ENCODE results near the gene PIK3R6. TPM values are rescaled to one million over a fixed set of nuclear protein-coding genes. Genes with fewer than 3 reads are reported as not detected.
"Not testable (repeated sequence)": the region's sequence is repeated elsewhere in the genome, so short reads cannot be mapped to it uniquely, and the experiment has no call there.

Gene PIK3R6
- total and polyA plus RNA-seq, 7 experiments from 2014 or later: 0.06 to 11.3 (median 0.43) TPM

DNA sequence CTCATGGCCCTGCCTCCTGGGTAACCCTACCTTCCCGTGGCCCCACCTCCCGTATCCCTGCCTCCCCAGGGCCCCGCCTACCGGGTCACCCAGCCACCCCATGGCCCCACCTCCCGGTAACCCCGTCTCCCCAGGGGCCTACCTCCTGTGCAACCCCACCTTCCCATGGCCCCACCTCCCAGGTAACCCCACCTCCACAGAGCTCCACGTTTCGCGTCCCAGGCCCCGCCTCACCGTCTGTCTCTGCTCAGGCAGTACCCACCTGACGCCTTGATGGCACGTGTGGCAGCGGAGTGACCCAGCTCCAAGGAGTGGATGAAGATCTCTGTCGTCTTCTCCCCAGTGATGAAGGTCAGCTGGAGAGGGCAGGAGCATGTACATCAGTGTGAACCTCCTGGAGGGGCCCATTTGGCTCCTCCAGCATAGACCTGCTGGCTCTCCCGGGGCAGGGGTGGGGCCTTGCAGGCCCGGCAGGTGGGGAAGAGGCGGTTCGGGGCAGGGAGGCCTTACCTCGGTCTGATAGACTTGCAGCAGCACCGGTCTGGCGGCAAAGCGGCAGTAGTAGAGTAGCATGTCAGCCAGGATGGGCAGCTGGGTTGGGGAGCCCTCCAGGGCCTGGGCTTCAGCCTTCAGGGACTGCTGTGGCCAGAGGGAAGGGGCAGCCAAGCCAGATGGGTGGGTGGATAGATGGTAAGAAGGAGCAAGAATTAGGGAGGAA, 18.7 kb upstream of the PIK3R6 start:
- DNase-seq: peak in 1 of 9 donors; percentile 22
- intact Hi-C loops (cut with micrococcal nuclease): loop anchor here in 1 of 2 donors (1.0 kb wide), 1 partner anchor 13 kb away; no protein-coding TSS in a partner anchor
- no peak overlapping the region for H3K4me3 Mint-ChIP-seq

DNA sequence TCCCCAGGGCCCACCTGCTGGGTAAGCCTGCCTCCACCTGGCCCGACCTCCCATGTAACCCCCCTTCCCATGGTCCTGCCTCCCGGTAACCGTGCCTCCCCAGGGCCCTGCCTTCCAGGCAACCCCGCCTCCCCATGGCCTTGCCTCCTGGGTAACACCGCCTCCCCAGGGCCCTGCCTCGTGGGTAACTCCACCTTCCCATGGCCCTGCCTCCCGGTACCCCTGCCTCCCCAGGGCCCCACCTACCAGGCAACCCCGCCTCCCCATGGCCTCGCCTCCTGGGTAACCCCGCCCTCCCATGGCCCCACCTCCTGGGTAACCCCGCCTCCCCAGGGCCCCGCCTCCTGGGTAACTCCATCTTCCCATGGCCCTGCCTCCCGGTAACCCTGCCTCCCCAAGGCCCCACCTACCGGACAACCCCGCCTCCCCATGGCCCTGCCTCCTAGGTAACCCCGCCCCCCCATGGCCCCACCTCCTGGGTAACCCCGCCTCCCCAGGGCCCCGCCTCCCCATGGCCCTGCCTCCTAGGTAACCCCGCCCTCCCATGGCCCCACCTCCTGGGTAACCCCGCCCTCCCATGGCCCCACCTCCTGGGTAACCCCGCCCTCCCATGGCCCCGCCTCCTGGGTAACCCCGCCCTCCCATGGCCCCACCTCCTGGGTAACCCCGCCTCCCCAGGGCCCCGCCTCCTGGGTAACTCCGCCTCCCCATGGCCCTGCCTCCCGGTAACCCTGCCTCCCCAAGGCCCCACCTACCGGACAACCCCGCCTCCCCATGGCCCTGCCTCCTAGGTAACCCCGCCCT, 17.9 kb upstream of the PIK3R6 start:
- intact Hi-C loops (cut with micrococcal nuclease): loop anchor here in 1 of 2 donors (1.0 kb wide), 1 partner anchor 14 kb away; no protein-coding TSS in a partner anchor

More for the DNA sequence above, 18.7 kb upstream of the PIK3R6 start:
- H3K9me3 ChIP-seq (ENCODE audit: control insufficient read depth in 2 of 3, low read length in 3 of 3): no peaks in the 10 kb centered on the region
- Mint-ChIP-seq H3K4me1 (peaks cover 0 to 14% (median 0%) of the 10 kb centered on the region in 7 donors), H3K36me3 (peaks cover 15 to 54% (median 21%) of the 10 kb centered on the region in 5 donors), H3K9me3 (peaks cover 0 to 5% (median 0%) of the 10 kb centered on the region in 11 donors), H3K27ac (peak overlapping the region in 7 of 9 donors; percentile 8 to 76 (median 59)), H3K27me3 (no peaks in the 10 kb centered on the region)
- peaks cover 47 to 89% (median 57%) of the 10 kb centered on the region in 3 experiments for H3K36me3 ChIP-seq (ENCODE audit: control insufficient read depth in 2 of 3, insufficient read depth in 3 of 3, low read length in 3 of 3)
- CTCF ChIA-PET: no interaction called here
- ATAC-seq: no peak
- H3K27ac ChIP-seq (ENCODE audit: low read depth, low read length): peak overlapping the region; percentile 65
- H3K4me1 ChIP-seq (ENCODE audit: control insufficient read depth in 2 of 2, insufficient read depth in 2 of 2, low read length in 2 of 2): no peaks in the 10 kb centered on the region
- H3K4me3 ChIP-seq (ENCODE audit: low read length): no peak overlapping the region
- no peaks in the 10 kb centered on the region for H3K27me3 ChIP-seq (ENCODE audit: control insufficient read depth in 2 of 2, insufficient read depth in 2 of 2, low read length in 2 of 2)
- POLR2A ChIA-PET: interaction anchor here (0.8 kb wide), 1 partner anchor 10 kb away, joined by 3 read pairs; no protein-coding TSS in a partner anchor

DNA sequence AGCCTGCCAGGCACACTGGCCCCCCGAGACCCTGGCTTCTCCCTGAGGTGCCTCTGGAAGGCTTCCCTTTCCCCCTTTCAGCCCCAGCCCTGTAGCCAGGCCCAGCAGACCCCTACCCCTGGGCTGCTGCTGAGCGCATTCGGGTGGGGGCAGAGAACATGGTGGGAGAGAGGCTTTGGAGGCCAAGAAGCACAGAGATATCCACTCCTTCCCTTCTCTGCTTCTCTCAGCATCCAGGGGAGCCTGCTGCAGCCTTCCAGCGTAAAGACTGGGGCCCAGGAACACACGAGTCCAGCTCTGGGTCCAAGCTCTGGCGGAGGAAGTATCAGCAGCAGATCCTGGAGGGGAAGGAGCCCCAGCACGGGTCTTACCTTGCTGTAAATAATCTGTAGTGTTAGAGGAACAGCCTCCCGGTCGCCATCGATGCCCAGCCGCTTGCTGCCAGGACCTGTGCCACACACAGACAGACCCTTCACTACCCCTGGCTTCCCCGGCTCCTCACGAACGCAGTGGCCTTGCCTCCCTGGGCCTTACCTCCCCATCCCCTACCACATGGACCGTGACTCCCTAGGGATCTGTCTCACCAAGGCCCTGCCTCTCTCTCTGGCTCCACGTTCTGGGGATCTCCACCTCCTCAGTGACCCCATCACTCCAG, 17.0 kb upstream of the PIK3R6 start:
- Mint-ChIP-seq H3K36me3 (peaks cover 15 to 65% (median 24%) of the 10 kb centered on the region in 5 donors), H3K9me3 (peaks cover 0 to 5% (median 0%) of the 10 kb centered on the region in 11 donors), H3K4me1 (peaks cover 0 to 19% (median 0%) of the 10 kb centered on the region in 7 donors), H3K27me3 (no peaks in the 10 kb centered on the region), H3K4me3 (no peak overlapping the region), H3K27ac (peak overlapping the region in 5 of 9 donors; percentile 8 to 84 (median 65))
- no peak for ATAC-seq
- H3K36me3 ChIP-seq (ENCODE audit: control insufficient read depth in 2 of 3, insufficient read depth in 3 of 3, low read length in 3 of 3): peaks cover 46 to 91% (median 52%) of the 10 kb centered on the region in 3 experiments
- H3K4me3 ChIP-seq (ENCODE audit: low read length): no peak overlapping the region
- ChIA-PET CTCF (no interaction called here), POLR2A (no interaction called here)
- H3K4me1 ChIP-seq (ENCODE audit: control insufficient read depth in 2 of 2, insufficient read depth in 2 of 2, low read length in 2 of 2): no peaks in the 10 kb centered on the region
- peak overlapping the region; percentile 65 for H3K27ac ChIP-seq (ENCODE audit: low read depth, low read length)
- DNase-seq: no peak
- H3K27me3 ChIP-seq (ENCODE audit: control insufficient read depth in 2 of 2, insufficient read depth in 2 of 2, low read length in 2 of 2): no peaks in the 10 kb centered on the region
- no peaks in the 10 kb centered on the region for H3K9me3 ChIP-seq (ENCODE audit: control insufficient read depth in 2 of 3, low read length in 3 of 3)
- intact Hi-C loops (cut with micrococcal nuclease): no loop called here

More for the DNA sequence above, 17.9 kb upstream of the PIK3R6 start:
- H3K4me3 ChIP-seq (ENCODE audit: low read length); CTCF ChIA-PET; H3K9me3 Mint-ChIP-seq; H3K4me1 ChIP-seq (ENCODE audit: control insufficient read depth in 2 of 2, insufficient read depth in 2 of 2, low read length in 2 of 2); H3K9me3 ChIP-seq (ENCODE audit: control insufficient read depth in 2 of 3, low read length in 3 of 3); H3K27me3 ChIP-seq (ENCODE audit: control insufficient read depth in 2 of 2, insufficient read depth in 2 of 2, low read length in 2 of 2); H3K27me3 Mint-ChIP-seq: not testable (repeated sequence)
- H3K4me3 Mint-ChIP-seq: peak overlapping the region in 1 of 10 donors; percentile 34
- peak overlapping the region in 3 of 9 donors; percentile 14 to 76 (median 63) for H3K27ac Mint-ChIP-seq
- DNase-seq: peak in 6 of 9 donors; percentile 18 to 82 (median 36)
- H3K36me3 ChIP-seq (ENCODE audit: control insufficient read depth in 2 of 3, insufficient read depth in 3 of 3, low read length in 3 of 3): peaks cover 49 to 91% (median 55%) of the 10 kb centered on the region in 3 experiments
- POLR2A ChIA-PET: interaction anchor here (0.8 kb wide), 1 partner anchor 11 kb away, joined by 3 read pairs; no protein-coding TSS in a partner anchor
- H3K4me1 Mint-ChIP-seq: peaks cover 0 to 18% (median 0%) of the 10 kb centered on the region in 7 donors
- H3K27ac ChIP-seq (ENCODE audit: low read depth, low read length): peak overlapping the region; percentile 65
- peak; percentile 79 for ATAC-seq
- H3K36me3 Mint-ChIP-seq: peaks cover 15 to 59% (median 23%) of the 10 kb centered on the region in 5 donors

DNA sequence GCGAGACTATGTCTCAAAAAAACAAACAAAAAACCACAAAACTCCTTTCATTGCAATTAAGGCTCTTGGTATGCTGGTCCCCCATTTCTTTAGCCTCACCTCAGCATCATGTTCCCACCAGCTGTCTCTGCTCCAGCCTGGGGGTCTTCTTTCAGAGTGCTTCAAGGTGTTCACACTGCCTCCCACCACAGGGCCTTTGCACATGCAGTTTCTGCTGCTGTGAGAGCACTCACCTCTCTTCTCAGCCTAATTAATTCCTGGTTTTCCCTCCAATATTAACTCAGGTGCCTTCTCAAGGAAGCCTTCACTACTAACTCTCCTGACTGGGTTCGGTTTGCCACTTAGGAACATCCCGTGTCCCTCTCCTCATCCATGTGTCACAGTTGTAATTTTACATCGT, 15.9 kb upstream of the PIK3R6 start:
- peaks cover 17 to 68% (median 30%) of the 10 kb centered on the region in 5 donors for H3K36me3 Mint-ChIP-seq
- peaks cover 0 to 6% (median 0%) of the 10 kb centered on the region in 11 donors for H3K9me3 Mint-ChIP-seq
- Histone ChIP-seq H3K36me3 (ENCODE audit: control insufficient read depth in 2 of 3, insufficient read depth in 3 of 3, low read length in 3 of 3) (peaks cover 44 to 89% (median 52%) of the 10 kb centered on the region in 3 experiments), H3K4me3 (ENCODE audit: low read length) (no peak overlapping the region), H3K9me3 (ENCODE audit: control insufficient read depth in 2 of 3, low read length in 3 of 3) (no peaks in the 10 kb centered on the region), H3K27ac (ENCODE audit: low read depth, low read length) (no peak overlapping the region), H3K4me1 (ENCODE audit: control insufficient read depth in 2 of 2, insufficient read depth in 2 of 2, low read length in 2 of 2) (no peaks in the 10 kb centered on the region), H3K27me3 (ENCODE audit: control insufficient read depth in 2 of 2, insufficient read depth in 2 of 2, low read length in 2 of 2) (no peaks in the 10 kb centered on the region)
- intact Hi-C loops (cut with micrococcal nuclease): no loop called here
- H3K27me3 Mint-ChIP-seq: no peaks in the 10 kb centered on the region
- POLR2A ChIA-PET: interaction anchor here (0.8 to 1.6 kb wide), 2 partner anchors 12 to 18 kb away, joined by 3 to 4 read pairs; no protein-coding TSS in a partner anchor
- peak overlapping the region in 5 of 9 donors; percentile 14 to 75 (median 65) for H3K27ac Mint-ChIP-seq
- peak overlapping the region in 1 of 10 donors; percentile 39 for H3K4me3 Mint-ChIP-seq
- H3K4me1 Mint-ChIP-seq: peaks cover 0 to 19% (median 0%) of the 10 kb centered on the region in 7 donors
- ATAC-seq: no peak
- DNase-seq: no peak
- CTCF ChIA-PET: no interaction called here

DNA sequence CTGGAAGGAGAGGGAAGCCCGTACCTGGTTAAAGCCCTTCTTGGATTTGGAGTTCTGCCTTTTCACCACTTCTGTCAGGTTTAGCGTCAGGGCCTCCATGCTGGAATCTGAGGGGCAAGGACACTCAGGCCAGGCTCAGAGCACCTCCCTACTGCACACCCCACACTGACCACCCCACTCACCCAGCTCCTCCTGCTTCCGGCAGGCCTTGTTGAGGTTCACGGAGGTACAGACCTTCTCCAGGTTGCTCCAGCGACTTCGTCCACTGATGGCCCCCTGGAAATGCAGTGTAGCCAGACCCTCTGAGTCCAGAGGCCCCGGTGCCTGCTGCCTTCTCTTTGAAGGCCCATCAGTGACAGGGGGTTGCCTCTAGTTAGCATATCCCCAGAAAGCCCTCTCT, 14.1 kb upstream of the PIK3R6 start:
- H3K4me1 ChIP-seq (ENCODE audit: control insufficient read depth in 2 of 2, insufficient read depth in 2 of 2, low read length in 2 of 2): no peaks in the 10 kb centered on the region
- peaks cover 0 to 19% (median 0%) of the 10 kb centered on the region in 7 donors for H3K4me1 Mint-ChIP-seq
- CTCF ChIA-PET: no interaction called here
- no peak overlapping the region for H3K4me3 ChIP-seq (ENCODE audit: low read length)
- ATAC-seq (no peak), DNase-seq (no peak)
- no peaks in the 10 kb centered on the region for H3K9me3 ChIP-seq (ENCODE audit: control insufficient read depth in 2 of 3, low read length in 3 of 3)
- no peak overlapping the region for H3K27ac ChIP-seq (ENCODE audit: low read depth, low read length)
- intact Hi-C loops (cut with micrococcal nuclease): no loop called here
- no peaks in the 10 kb centered on the region for H3K27me3 Mint-ChIP-seq
- peaks cover 34 to 81% (median 42%) of the 10 kb centered on the region in 3 experiments for H3K36me3 ChIP-seq (ENCODE audit: control insufficient read depth in 2 of 3, insufficient read depth in 3 of 3, low read length in 3 of 3)
- H3K4me3 Mint-ChIP-seq: no peak overlapping the region
- POLR2A ChIA-PET: interaction anchor here (1.0 kb wide), 1 partner anchor 13 kb away, joined by 3 read pairs; no protein-coding TSS in a partner anchor
- H3K36me3 Mint-ChIP-seq: peaks cover 24 to 71% (median 39%) of the 10 kb centered on the region in 5 donors
- H3K9me3 Mint-ChIP-seq: peaks cover 0 to 8% (median 0%) of the 10 kb centered on the region in 11 donors
- no peaks in the 10 kb centered on the region for H3K27me3 ChIP-seq (ENCODE audit: control insufficient read depth in 2 of 2, insufficient read depth in 2 of 2, low read length in 2 of 2)
- peak overlapping the region in 2 of 9 donors; percentile 21 to 34 for H3K27ac Mint-ChIP-seq

DNA sequence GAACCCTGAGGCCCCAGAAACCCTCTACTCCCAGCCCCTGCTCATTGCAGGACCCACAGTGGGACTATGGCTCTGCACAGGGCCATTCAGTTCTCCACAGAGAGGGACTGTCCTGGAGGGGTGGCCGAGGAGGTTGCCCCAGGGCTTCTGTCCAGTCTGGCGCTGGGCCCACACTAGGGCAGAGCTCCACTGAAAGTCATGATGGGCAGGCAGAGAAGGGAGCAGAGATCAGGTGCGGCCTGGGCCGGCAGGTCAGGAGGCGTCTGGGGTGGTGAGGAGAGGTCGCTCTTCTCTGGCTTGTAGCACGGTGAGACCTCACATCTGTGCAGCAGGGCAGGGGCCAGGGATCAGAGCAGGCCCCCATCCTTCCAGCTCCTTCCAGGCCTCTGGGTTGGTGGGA, 13.0 kb upstream of the PIK3R6 start:
- Mint-ChIP-seq H3K27me3 (no peaks in the 10 kb centered on the region), H3K36me3 (peaks cover 24 to 64% (median 39%) of the 10 kb centered on the region in 5 donors), H3K9me3 (peaks cover 0 to 8% (median 0%) of the 10 kb centered on the region in 11 donors), H3K4me1 (peaks cover 0 to 19% (median 0%) of the 10 kb centered on the region in 7 donors), H3K4me3 (no peak overlapping the region), H3K27ac (peak overlapping the region in 4 of 9 donors; percentile 18 to 65 (median 35))
- ChIA-PET CTCF (no interaction called here), POLR2A (no interaction called here)
- Histone ChIP-seq H3K27me3 (ENCODE audit: control insufficient read depth in 2 of 2, insufficient read depth in 2 of 2, low read length in 2 of 2) (no peaks in the 10 kb centered on the region), H3K4me3 (ENCODE audit: low read length) (no peak overlapping the region), H3K9me3 (ENCODE audit: control insufficient read depth in 2 of 3, low read length in 3 of 3) (no peaks in the 10 kb centered on the region), H3K4me1 (ENCODE audit: control insufficient read depth in 2 of 2, insufficient read depth in 2 of 2, low read length in 2 of 2) (no peaks in the 10 kb centered on the region), H3K36me3 (ENCODE audit: control insufficient read depth in 2 of 3, insufficient read depth in 3 of 3, low read length in 3 of 3) (peaks cover 29 to 72% (median 36%) of the 10 kb centered on the region in 3 experiments), H3K27ac (ENCODE audit: low read depth, low read length) (no peak overlapping the region)
- intact Hi-C loops (cut with micrococcal nuclease): no loop called here
- ATAC-seq: no peak
- no peak for DNase-seq

Data from naive thymus-derived CD4-positive, alpha-beta T cell (primary cell).